Natural killer cell (primary cell): ENCODE data around the gene EFCAB6. TPM values are rescaled to one million over a fixed set of nuclear protein-coding genes. Genes with fewer than 3 reads are reported as not detected.

ENCODE experiments used
- ATAC-seq, 3 donors: fragments of 150-1000 bp in 2 of 3; fragments of 200-7000 bp in 1 of 3; cut with Tn5 transposase; 1 replicate in 1 of 3; 2 replicates in 2 of 3; pipeline ENCODE4 v1.10.0; 2021; ENCODE audit warnings: mild to moderate bottlenecking in 2 of 3, moderate library complexity in 2 of 3
- DNase-seq, 2 donors: peaks; one replicate each; pipeline versions ENCODE4 v3.0.0 to v3.0.0-alpha.2; 2013 to 2021; ENCODE audit warnings: mixed read lengths in 1 of 2
- H3K27ac ChIP-seq: one replicate; pipeline ENCODE4 v1.5.1; 2013; ENCODE audit warnings: mild to moderate bottlenecking, low read length
- H3K27me3 ChIP-seq: one replicate; pipeline ENCODE4 v1.6.1; 2013; ENCODE audit warnings: low read length; ENCODE audit not compliant: control insufficient read depth, insufficient read depth
- H3K36me3 ChIP-seq: one replicate; pipeline ENCODE4 v1.6.1; 2013; ENCODE audit warnings: low read length; ENCODE audit not compliant: control insufficient read depth, insufficient read depth
- H3K4me1 ChIP-seq: one replicate; pipeline ENCODE4 v1.6.1; 2013; ENCODE audit warnings: low read length; ENCODE audit not compliant: control insufficient read depth, insufficient read depth
- H3K4me3 ChIP-seq: one replicate; pipeline ENCODE4 v1.5.1; 2013; ENCODE audit warnings: low read length
- H3K9me3 ChIP-seq: one replicate; pipeline ENCODE4 v1.6.1; 2013; ENCODE audit warnings: low read length; ENCODE audit not compliant: control insufficient read depth, insufficient read depth
- H3K27ac Mint-ChIP-seq, 2 donors: one replicate each; pipeline ENCODE4 v1.8.0; 2022; ENCODE audit warnings: mild to moderate bottlenecking in 2 of 2, mixed read lengths in 2 of 2, moderate library complexity in 1 of 2
- H3K27me3 Mint-ChIP-seq, 2 donors: one replicate each; pipeline ENCODE4 v1.8.0; 2022; ENCODE audit warnings: low read depth in 2 of 2, mixed read lengths in 2 of 2
- H3K36me3 Mint-ChIP-seq: one replicate; pipeline ENCODE4 v1.8.0; 2022; ENCODE audit warnings: mixed read lengths
- H3K4me1 Mint-ChIP-seq, 2 donors: one replicate each; pipeline ENCODE4 v1.8.0; 2022; ENCODE audit warnings: mixed read lengths in 2 of 2
- H3K4me3 Mint-ChIP-seq: one replicate; pipeline ENCODE4 v1.8.0; 2022; ENCODE audit warnings: mild to moderate bottlenecking, moderate library complexity, mixed read lengths
- H3K9me3 Mint-ChIP-seq, 2 donors: one replicate each; pipeline ENCODE4 v1.8.0; 2022; ENCODE audit warnings: mixed read lengths in 2 of 2
- CTCF ChIP-seq: fragments of 200-600 bp; IDR thresholded peaks from one replicate; pipeline ENCODE4 v1.8.0; 2022; ENCODE audit warnings: antibody characterized with exemption
- WGBS: methylation state at CpG from one replicate; pipeline ENCODE4 v1.1.7; 2013; ENCODE audit warnings: missing lambda C conversion rate; ENCODE audit not compliant: insufficient coverage; 5-methylcytosine and 5-hydroxymethylcytosine counted together
- intact Hi-C: fragments of 100-400 bp; cut with micrococcal nuclease; formaldehyde crosslinking; loops from one replicate; pipeline ENCODE4 v1.14.2; 2022
- total RNA-seq, 4 donors: library from RNA; stranded (reverse); fragments of 120-200 nt in 1 of 4; gene quantifications; one replicate each; pipeline versions ENCODE4 v1.2.3 to v1.2.4, GENCODE V29; 2013 to 2022

Gene EFCAB6
- total RNA-seq, 3 donors from 2014 or later (not counting 1 experiment from before 2014, with no cell fraction given) = 0.23 to 0.35 (median 0.26) TPM

DNA sequence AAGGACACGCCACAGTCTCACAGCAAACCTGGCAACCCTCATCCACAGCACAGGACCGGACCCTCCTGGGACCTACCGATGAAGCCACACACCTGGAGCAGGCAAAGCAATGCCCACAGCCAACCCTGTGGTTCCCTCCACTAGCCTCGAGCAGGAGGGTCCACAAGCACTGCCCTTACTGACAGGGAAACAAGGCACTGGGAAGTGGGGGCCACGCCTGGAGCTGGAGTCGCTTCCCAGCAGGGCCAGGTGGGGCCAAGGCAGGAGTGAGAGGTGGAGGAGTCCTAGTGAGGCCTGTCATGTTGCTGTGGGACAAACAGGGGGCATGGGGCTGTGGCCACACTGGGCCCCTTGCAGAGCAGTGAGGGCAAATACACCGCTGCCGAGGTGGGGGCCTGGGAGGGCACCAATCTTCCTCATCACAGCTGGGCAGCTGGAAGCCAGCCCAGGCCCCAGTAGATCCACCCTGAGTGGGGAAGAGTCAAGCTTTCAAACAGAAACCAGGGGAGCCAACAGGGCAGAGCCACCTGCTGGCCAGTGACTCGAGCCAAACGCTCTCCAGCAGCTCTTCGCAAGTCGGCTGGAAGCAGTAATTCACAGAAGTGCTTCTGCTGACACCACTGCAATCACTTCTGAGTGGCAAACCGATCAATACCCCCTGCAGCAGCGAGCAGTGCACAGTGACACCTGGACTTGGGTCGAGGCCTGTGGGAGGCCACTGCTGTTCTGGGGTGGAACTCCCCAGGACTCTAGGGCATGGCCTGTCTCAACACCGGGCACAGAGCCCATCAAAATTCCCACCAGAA, 36.5 kb upstream of the EFCAB6 start:
- 66% methylated on average over 16 of the region's 16 CpGs for WGBS
- Mint-ChIP-seq H3K27me3 (peaks cover 3 to 11% of the 10 kb centered on the region in 2 donors), H3K36me3 (no peaks in the 10 kb centered on the region), H3K4me3 (no peak overlapping the region), H3K4me1 (no peaks in the 10 kb centered on the region), H3K9me3 (no peaks in the 10 kb centered on the region), H3K27ac (no peak overlapping the region)
- Histone ChIP-seq H3K9me3 (no peaks in the 10 kb centered on the region), H3K36me3 (no peaks in the 10 kb centered on the region), H3K27ac (no peak overlapping the region), H3K27me3 (no peaks in the 10 kb centered on the region), H3K4me3 (no peak overlapping the region), H3K4me1 (no peaks in the 10 kb centered on the region)
- ATAC-seq = no peak
- DNase-seq = no peak
- no peak for TF ChIP-seq CTCF
- intact Hi-C loops = no loop called here

DNA sequence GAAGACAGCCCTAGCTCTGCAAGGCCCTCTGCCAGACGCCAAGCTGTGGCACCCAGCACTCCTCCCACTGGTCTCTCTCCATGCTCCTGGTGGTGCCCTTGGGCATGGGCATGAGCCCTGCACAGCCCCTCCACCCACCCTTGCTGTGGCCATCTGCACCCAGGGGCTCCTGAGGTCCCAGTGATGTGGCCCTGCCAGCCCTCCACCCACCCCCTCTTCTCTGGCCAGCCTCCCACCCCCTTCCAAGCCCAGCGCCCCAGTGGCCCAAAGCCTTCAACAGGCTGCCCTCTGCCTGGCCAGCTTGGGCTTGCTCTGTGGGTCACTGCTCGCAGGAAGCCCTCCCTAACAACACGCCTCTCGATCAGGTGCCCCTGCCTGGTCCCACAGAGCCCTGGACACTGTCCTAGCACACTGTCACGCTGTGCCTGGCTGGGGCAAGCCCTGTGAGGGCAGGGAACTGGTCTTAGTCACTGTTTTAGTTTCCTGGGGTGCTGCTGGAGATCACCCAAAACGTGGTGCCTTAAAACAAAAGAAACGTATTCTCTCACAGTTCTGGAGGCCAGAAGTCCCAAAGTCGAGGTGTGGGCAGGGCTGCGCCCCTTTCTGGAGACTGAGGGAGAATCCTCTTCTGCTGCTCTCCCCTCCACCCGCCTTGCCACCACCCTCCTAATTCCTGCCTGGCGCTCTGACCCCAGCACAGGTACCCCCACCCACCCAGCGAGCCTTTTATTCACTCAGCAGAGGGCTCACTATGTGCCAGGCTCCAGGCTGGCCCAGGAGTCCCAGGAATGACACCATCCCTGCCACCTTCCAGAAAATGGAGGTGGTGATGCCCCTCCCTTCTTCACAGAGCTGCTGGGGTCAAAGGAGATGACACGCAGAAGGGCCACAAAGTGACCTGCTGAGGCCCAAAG, 35.5 kb upstream of the EFCAB6 start:
- intact Hi-C loops = no loop called here
- no peaks in the 10 kb centered on the region for H3K4me1 ChIP-seq
- 79% methylated on average over 14 of the region's 14 CpGs for WGBS
- H3K27ac ChIP-seq = no peak overlapping the region
- H3K9me3 ChIP-seq = no peaks in the 10 kb centered on the region
- no peak for TF ChIP-seq CTCF
- no peaks in the 10 kb centered on the region for H3K27me3 ChIP-seq
- Mint-ChIP-seq H3K4me1 (no peaks in the 10 kb centered on the region), H3K27ac (no peak overlapping the region), H3K36me3 (no peaks in the 10 kb centered on the region), H3K27me3 (peaks cover 0 to 11% of the 10 kb centered on the region in 2 donors), H3K4me3 (no peak overlapping the region), H3K9me3 (no peaks in the 10 kb centered on the region)
- no peak for DNase-seq
- no peak overlapping the region for H3K4me3 ChIP-seq
- H3K36me3 ChIP-seq = no peaks in the 10 kb centered on the region
- ATAC-seq = no peak

- Histone ChIP-seq H3K9me3 (no peaks in the 10 kb centered on the region), H3K4me3 (no peak overlapping the region), H3K27ac (no peak overlapping the region), H3K36me3 (no peaks in the 10 kb centered on the region), H3K4me1 (no peaks in the 10 kb centered on the region), H3K27me3 (no peaks in the 10 kb centered on the region)
- DNase-seq (no peak), ATAC-seq (no peak)
- Mint-ChIP-seq H3K27ac (no peak overlapping the region), H3K36me3 (no peaks in the 10 kb centered on the region), H3K9me3 (no peaks in the 10 kb centered on the region), H3K4me1 (no peaks in the 10 kb centered on the region), H3K4me3 (no peak overlapping the region), H3K27me3 (peaks cover 0 to 11% of the 10 kb centered on the region in 2 donors)
- intact Hi-C loops = no loop called here
- 88% methylated on average over 11 of the region's 11 CpGs for WGBS
- TF ChIP-seq CTCF = no peak
These were observed 34.9 kb upstream of the EFCAB6 start for GRCh38 chr22:43846966-43847365.
